Measurements from ENCODE around the gene RPA1.

Gene RPA1

DNA sequence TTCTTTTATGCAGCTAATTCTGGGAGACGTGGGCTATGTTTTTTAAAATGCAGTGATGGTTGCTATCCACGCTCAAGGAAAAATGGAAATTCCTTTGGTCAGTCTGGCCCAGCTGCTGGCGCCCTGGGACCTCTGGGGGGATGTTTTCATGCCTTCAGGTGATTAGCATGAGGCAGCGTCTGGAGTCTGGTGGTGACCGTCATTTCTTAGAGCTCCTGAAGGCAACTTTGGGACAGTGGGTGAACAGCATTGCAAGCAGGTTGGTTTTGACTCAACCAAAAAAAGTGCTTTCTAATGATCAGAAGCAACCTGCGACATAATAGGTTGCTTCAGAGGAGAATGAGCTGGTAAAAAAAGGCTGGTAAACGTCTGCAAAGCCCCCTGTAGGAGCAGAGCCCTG lies 82.3 kb downstream of the RPA1 start:
- DNase-seq = no peak

DNA sequence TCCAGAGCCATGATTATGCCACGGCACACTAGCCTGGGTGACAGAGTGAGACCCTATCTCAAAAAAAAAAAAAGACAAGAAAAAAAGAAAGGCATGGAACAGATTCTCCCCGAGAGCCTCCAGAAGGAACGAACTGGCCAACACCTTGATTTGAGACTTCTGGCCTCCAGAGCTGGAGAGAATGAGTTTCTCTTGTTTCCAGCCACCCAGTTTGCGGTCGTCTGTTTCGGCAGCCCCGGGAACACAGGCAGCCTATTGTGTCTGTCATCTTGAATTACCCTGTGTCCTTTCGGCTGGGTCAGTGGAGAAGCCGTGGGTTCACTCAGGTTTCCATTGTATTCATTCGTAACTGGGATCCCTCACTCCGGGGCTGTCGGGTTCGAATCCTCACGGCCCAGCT lies 83.9 kb downstream of the RPA1 start:
- DNase-seq = no peak

DNA sequence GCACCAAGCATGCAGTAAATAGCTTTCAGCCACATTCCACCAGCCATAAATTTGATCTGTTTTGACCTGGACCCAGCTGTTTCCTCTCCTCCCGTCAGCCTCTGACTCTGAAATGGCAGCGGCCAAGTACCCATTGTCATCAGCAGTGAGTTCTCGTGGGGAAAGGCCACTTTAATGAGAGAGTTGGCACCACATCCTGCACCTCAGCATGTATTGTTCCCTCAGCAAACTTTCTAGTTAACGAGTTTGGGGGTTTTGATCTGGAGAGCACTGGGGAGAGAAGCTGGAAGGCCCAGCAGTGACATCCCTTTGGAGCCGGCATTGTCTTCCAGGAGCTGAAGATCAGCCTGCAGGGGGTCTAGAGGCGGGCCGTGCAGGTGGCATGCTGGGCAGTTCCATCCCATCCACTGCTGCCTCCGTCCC lies 84.9 kb downstream of the RPA1 start:
- DNase-seq = no peak

DNA sequence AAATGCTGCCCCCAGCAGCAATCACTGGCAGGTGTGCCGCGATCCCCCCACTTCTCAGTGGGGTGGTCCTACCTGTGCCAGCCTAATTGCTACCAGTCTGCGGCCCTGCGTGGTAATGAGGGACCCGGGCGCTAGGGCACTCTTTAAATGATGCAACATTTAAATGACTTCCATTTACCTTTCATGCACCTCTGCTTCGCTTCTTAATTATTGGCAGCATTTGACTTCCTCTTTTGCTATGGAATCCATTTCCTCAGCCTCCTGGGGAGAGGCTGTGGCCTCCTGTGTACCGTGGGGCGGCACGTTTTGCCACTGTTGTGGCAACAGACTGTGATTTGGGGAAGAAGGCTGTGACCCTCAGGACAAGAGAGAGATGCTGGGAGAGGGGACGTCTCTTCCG lies 86.1 kb downstream of the RPA1 start:
- no peak for DNase-seq

DNA sequence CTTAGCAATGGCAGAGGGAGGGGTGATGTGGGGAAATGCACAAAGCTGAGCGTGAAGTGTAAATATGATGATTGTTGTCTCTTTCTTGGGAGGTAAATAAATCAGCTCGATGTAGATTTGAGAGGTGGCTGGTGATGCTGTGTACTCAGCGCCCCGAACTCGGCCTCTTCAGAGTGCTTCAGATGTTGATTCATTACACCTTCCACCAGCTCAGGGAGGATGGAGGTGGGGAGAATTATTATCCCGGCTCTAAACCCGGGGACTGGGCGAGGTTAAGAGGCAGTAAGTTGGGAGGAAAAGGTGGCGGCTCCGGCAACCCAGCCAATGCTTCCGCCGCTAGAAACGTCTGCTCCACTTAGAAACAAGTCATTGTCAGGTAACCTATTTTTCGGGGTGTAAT lies 86.5 kb downstream of the RPA1 start:
- no peak for DNase-seq

DNA sequence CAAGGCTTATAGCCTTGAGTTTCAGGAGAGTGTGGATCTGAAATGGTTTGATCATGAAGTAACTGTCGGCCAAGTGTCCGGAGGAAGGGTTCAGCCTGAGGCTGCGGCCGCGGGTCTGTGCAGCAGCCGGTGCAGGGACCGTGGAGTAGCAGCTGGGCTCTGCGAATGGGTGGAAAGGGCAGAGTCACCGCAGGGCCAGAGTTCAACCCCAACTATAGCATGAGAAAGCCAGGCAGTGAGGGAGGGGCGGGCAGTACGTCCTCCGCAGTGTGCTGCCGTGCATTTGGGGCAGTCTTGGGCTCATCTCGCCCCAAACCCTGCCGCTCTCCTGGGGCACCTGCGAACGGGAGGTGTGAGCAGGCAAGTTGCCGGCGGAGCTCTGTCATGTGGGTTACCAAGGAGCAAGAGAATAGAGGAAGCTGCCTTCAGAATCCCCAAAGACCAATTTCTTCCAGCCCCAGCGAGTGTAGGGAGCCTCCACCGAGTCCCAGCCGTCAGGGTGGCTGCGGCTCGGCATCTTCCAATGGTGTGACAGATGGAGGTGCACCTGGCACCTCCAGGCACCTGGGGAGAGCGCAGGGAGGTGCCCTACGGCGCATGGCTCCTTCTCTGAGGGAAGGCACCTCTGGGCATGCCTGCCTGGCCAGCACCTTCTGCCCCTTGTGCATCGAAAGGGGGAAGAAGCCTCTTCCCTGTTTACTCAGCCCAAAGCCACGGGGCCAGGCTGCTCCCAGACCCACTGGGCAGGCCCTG lies 87.3 kb downstream of the RPA1 start:
- DNase-seq = no peak

DNA sequence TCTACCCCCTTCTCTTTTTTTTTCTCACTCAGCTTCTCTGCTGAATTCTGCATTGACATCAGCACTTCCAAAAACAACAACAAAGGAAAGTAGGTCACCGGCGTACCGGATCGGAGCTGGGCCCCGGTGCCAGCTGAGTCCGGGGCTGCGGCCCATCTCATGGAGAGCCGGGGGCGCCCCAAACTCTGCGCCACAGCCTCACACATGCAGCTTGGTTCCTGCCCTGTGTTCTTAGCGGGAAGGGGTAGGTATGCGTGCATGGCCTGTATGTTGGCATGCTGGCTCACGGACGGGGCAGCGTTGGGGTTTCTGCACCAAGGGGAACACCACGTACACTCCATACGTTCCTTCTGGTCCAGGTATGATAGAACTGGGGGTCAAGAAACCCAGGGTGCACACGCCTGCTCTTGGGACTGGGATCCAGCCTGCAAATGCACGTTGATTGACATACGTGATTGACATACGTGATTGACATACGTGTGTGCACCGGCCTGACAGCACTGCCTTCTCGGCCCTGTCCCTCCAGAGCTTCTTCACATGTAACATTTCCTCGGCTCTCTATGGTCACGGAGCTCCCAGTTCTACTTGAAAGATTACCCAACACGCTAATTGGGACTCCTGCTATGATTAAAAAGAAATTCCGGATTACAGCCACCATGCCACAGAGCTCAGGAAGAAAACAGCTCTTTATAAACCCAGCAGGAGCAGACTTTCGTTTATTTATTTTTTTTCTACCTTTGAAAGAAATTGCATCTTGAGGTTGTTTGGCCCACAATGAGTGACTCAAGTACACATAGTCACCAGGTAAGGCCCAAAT lies 88.7 kb downstream of the RPA1 start:
- no peak for DNase-seq

DNA sequence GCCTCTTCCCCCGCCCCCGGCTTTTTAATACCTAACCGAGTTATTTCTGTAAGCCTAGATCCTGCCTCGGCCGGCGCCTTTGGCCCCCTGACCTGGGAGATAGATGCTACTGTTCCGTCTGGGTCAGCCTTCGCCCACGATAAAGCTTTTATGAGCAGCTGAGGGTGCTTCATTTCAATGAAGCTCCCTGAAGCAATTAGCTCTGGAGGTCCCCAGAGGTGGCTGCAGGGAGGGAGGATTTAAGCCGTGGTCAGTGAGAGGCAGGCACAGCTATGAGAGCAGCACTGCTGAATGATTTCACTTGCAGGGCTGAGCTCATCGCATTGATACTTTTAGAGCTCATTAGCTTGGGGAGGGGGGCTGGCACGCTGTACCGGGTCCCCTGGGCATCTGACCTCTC lies 89.4 kb downstream of the RPA1 start:
- DNase-seq = no peak

DNA sequence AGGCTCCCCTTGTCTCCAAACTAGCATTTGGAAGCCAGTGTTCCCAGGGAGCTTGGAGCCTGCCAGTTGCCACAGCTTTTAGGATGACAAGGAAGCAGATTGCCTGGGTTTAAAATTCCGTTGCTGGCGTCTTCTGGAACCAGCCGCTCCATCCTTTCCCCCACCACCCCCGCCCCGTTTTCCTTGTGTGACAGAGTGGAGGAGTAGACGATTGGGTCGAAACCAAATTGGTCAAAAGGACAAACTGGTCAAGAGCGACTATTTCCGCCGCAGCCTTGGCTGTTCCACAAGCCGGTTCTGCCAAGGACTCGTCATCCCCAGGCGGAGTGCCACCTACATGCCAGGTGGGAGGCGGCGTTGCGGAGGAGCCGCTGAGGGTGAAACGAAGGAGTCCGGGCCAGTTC lies 91.1 kb downstream of the RPA1 start:
- DNase-seq = no peak

DNA sequence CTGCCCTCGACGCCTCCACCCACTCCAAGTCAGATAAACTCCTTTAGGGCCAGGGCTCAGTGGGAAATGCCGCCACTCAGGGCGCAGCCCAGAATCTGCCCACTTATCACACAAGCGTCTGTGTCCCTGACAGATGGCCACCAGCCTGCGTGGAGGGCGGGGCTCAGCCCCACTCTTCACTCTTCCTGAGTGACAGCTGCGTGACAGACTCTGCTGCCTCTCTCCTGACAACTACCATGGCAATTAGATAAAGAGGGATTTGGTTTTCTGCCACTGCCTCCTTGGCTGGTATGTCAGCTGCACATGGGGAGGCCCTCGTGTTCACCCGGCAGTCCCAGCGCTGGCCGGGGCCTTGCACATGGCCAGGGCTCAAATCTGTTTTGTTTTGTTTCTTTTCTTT lies 99.2 kb downstream of the RPA1 start:
- DNase-seq = no peak

DNA sequence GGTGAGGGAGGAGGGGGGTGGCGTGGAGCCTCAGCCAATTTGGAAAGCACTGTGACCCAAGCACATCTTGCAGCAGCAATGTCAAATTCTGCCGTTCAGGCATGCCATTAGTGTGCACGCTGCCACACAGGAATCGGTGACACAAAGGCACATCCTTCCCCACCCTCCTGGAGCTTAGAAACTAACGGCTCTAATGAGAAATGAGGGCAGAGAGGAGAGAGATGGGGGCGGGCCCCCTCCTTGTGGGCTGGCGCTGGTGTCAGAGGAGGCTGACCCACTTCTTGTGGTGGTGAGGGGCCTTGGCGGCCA lies 100.5 kb downstream of the RPA1 start:
- no peak for DNase-seq

DNA sequence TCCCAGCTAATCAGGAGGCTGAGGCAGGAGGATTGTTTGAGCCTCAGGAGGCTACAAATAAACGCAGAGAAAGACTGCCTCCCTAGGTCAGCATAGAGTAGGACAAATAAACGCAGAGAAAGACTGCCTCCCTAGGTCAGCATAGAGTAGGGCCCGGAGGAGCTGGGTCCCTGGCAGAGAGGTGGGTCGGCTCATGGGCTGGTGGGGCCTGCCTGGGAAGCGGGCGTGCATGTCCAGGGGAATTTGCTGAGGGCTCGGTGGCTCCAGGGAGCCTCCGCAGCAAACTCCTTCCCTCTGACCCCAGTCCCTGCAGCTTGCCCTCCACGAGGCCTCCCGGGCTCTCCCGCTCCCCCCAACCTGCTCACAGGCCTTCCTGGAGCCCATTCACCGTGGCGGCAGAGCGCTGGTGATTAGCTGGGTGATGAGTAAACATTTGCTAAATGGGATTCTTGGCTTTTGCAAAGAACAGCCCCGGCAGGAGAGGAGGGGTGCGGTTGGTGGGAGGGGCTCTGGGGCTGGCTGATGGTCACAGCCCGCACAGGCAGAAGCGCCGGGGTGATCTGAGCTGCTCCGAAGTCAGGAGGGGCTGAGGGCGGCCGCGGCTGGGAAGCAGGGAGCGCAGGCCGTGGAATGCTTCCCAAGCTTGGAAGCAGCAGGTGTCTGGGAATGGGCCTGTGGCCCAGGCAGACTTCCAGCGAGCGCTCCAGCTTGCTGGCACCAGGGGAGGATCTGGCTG lies 102.2 kb downstream of the RPA1 start:
- DNase-seq = no peak

DNA sequence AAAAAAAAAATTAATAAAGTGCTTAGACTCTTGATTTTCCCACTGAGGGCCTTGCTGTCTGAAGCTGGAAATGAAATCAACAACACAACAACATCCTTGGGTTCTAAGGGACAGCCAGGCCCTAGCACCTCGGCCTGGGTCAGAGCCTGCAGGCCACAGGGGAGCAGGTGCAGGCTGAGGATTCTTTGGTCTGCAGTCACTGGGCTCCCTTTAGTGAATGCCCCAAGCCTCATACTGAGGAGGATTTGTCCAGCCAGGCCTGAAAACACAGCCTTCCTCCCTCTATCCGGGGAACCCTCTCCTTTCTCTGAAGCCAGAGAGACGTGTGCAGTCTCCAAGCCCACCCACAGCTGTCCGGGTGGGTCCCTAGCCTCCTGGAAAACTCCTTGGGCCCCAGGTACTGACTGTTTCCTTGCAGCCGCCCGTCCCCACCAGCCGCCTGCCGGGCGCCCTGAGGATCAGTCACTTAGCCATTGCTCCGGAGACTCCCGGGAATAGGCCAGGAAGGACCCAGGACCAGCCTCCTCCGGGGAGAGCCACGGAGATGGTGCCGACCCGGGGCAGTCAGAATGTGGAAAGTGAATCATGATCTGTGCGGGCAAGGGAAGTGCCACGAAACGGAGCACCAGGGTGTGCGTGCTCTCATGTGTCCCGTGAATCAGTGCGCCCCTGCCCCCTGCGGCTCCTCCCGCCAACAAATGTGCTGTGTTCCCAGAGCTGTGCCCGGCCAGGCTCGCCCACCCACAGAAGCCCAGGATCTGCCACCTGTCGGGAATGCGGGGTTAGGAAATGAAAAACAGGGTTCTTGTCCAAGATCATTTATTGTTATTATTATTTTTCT lies 104.3 kb downstream of the RPA1 start:
- no peak for DNase-seq

DNA sequence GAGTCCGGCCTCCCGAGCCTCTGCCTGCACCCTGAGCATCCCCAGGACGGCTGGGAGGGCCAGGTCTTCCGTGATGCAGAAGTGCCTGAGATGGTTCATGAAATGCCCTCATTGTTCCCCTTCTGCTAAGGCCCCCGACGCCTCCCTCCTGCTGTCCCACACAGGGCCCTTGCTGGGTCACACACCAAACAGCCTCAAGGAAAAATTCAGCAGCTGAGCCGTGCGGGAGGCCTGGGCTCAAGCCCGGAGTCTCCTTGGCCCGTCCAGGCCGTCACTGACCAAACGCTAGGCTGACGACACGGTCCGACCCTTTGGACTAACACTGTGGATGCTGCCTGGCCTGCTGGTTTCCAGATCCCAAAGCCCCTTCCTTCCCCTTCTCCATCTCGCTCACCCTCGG lies 105.1 kb downstream of the RPA1 start:
- DNase-seq = no peak

DNA sequence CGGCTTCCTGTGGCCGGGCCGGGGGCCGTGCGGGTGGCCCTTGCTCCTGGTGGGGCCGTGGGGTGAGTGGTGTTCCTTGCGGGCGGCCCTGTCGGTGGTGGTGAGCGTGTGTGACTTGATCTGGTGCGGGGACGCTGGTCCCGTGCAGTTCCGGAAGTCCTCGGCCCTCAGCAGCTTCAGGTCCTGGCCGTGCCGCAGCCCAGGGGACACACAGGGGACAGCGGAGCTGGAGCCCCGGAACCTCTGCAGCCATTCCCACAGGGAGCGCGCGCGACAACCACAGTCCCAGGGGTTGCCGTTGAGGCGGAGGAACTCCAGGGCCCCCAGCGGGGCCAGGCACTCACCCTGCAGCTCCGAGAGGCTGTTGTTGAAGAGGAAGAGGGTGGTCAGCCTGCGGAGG lies 107.0 kb downstream of the RPA1 start:
- DNase-seq = no peak

DNA sequence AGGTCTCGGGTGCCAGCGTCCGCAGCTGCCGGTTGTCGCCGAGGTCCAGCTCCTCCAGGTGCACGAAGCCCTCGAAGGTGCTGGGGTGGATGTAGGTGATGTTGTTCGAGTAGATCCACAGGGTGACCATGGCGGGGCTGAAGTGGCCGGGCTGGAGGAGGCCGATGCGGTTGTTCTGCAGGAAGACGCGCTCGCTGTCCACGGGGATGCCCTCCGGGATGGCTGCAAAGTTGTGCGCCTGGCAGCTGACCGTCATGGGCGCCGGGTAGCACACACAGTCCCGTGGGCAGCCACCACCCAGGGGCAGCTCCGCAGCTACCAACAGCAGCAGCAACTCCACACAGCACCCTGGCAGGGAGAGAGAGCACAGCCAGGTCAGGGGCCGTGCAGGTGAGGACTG lies 107.7 kb downstream of the RPA1 start:
- no peak for DNase-seq

DNA sequence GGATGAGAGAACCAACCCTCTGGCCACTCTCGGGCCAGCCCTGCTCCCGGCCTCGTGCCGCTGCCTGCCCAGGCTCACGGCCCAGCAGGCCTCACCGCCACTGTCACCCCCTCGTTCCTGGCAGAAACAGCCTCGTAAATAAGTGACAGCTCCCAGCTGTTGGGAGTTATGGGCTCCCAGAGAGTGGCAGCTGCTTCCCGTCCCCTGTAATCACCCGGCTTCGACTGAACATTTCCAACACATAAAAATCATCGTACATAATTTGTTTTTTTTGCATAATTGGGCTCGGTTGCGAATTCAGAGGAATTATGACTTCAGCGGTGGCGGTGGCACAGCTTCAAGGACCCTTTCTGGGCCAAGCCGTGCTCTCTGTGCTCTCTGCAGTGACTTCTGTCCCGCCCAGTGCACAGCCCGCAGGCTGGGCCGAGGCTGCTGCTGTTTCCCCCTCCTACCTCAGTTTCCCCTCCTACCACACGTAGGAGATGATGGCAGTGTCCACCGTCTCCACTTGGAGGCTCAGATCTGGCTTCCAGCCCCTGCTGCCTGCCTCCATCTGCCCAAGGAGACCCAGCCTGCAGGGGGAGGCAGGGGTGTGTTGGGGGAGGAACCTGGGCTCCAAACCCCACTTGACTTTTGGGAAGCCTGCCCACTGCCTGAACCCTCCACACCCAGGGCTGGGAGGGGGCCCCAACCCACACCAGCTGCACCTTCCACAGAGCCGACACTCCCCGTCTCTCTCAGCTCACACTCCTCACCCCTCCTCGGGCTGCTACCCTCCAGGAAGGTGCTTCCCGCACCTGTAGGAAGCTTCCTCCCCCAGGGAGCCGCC lies 110.4 kb downstream of the RPA1 start:
- no peak for DNase-seq

DNA sequence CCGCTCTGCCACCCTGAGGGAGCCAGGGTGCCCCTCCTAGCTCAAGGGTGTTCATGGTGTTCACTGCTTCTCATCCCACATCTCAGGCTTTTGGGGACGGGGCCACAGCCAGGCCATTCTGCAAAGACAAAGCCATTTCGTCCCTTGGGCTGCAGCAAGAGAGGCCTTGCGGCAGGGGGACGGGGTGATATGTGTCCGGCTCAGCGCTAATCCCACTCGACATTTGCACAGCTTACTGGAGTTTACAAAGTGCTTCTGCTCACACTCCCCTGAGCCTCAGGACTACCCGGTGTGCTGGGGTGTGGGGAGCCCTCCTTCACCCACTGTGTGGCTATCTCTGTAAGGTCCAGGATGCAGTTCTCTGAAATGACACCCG lies 111.0 kb downstream of the RPA1 start:
- no peak for DNase-seq

DNA sequence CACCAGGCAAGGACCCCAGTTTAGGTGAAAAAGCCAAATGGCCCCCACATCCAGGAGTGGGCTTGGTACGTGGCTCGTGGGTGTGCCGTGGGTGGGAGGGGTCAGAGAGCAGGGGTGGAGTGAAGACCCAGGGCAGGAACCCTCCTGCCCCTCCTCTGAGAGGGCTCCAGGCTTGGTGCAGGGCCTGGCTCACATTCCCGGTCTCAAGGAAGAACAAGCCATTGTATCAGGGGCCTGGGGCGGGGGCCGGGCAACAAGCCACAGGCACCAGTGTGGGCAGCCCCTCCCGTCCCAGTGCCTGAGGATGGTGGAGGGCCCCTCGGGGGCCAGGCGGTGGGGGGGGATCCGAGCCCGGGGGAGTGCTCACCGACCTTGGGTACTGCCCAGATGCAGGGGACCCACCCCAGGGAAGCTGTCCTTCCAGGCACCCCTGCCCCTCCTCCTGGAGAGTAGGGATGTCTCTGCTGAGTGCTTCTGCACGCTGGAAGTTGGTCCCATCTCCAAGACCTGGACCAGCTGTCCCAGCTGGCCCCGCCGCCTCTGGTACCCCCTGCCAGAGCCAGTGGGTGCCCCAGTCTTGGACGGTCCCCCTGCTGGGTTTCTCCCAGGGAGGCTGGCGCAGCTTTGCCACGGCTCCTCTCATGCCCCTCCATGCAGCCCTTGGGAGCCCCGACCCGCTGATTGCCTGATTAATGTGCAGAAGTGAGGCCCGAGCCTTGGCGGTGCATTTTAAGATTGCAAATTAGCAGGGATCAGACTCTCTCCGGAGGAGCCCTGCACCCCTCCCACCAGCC lies 111.7 kb downstream of the RPA1 start:
- no peak for DNase-seq

DNA sequence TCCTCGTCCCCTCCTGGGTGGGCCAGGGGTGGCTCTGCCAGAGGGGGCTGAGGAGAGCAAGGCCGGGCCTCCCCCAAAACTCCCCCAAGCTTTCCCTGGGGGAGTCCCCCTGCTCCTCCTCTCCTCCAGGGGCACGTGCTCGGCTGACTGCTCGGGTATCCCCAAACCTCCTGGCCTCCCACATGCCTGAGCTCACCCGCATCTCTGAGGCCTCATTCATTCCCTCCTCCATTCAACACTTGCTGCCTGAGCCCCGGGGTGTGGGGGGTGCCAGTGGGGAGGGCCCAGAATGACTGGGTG lies 112.2 kb downstream of the RPA1 start:
- DNase-seq = no peak

DNA sequence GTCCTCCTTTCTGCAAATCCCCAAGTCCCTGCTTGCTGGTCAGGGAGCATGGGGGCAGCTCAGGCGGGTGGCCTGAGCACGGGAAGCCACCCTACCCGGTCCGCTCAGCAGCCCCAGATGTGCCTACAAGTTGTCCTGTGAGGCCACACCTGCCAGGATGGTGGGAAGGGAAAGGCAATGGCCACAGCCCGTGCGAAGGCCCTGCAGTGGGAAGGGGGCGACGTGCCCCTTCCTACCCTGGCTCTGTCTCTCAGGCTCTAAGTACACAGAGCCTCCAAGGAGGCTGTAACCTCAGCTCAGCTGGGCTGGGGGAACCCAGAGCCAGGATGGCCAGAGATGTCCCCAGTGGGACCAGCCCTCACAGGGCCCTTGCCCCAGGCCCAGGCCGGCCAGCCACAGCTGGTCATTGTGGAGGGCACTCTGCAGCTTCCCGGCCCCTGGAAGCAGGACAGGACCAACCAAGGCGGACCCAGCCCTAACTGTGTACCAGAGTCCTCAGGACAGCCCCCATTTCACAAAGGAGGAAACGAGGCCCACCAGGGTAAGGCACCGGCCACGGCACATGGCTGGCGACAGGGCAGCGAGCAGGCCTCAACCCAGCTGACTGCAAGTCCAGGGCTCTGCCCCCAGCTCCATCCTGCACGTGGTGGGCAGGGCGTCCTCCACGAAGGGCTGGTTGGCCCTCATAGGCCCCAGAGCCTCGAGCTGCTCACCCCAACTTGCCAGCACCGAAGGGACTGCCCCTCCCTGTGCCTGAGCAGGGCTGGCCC lies 113.0 kb downstream of the RPA1 start:
- DNase-seq = no peak

Data from SW 1271 (cell line).